ENCODE measurements around the gene MALT1.

DNA sequence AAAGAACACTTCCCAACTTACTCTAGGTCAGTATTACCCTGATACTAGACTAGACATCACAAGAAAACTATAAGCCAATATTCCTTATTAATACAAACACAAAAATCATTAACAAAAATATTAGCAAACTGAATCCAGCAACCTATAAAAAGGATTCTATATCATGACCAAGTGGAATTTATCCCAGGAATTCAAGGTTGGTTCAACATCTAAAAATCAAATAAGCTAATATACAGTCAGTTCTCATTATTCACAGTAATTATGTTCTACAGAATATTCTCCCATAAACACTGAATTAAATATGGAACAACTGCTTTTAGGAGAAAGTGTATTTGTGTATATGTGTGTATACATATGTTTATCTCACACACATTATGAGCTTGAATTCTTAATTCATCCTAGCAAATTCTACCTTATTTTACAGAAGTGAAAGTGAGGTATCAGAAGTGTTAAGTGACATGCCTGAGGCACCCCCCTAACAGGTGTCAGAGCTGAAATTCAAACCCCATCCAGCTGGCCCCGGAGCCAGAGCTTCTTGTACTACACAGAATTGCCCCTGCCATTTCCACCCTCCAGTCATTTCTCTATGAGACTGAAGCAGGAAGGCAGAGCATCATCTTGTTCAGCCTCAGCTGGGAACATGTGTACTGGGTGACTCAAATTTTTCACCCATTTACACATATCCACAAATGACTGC is 77.8 kb downstream of the MALT1 start:
- TF ChIP-seq BHLHE40 (IDR thresholded peaks at IDR 0.05; ENCODE audit: borderline replicate concordance) (no peak), SUZ12 (IDR thresholded peaks at IDR 0.05) (no peak), SP1 (IDR thresholded peaks at IDR 0.05) (no peak), CTBP1 (IDR thresholded peaks at IDR 0.05; ENCODE audit: borderline replicate concordance) (no peak), NFRKB (IDR thresholded peaks at IDR 0.05) (no peak), FOXK2 (IDR thresholded peaks at IDR 0.05) (no peak), ARNT (IDR thresholded peaks at IDR 0.05) (no peak), TARDBP (IDR thresholded peaks at IDR 0.05) (no peak), ELF4 (IDR thresholded peaks at IDR 0.05) (no peak), FOXA1 (IDR thresholded peaks at IDR 0.05) (no peak), FOXM1 (IDR thresholded peaks at IDR 0.05; ENCODE audit: borderline replicate concordance) (no peak), HDGF (IDR thresholded peaks at IDR 0.05; ENCODE audit: borderline replicate concordance) (no peak), ZNF384 (IDR thresholded peaks at IDR 0.05) (no peak)
- TF ChIP-seq, protein P1, sequence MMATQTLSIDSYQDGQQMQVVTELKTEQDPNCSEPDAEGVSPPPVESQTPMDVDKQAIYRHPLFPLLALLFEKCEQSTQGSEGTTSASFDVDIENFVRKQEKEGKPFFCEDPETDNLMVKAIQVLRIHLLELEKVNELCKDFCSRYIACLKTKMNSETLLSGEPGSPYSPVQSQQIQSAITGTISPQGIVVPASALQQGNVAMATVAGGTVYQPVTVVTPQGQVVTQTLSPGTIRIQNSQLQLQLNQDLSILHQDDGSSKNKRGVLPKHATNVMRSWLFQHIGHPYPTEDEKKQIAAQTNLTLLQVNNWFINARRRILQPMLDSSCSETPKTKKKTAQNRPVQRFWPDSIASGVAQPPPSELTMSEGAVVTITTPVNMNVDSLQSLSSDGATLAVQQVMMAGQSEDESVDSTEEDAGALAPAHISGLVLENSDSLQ (IDR thresholded peaks at IDR 0.05): no peak
